IPS-11a (cell line): ENCODE measurements around the gene ASPHD2.

Source experiments
- H3K4me3 ChIP-seq: one replicate; pipeline ENCODE4 v1.5.1; 2013; ENCODE audit warnings: low read depth, low read length, control low read depth

ASPHD2 gene

DNA sequence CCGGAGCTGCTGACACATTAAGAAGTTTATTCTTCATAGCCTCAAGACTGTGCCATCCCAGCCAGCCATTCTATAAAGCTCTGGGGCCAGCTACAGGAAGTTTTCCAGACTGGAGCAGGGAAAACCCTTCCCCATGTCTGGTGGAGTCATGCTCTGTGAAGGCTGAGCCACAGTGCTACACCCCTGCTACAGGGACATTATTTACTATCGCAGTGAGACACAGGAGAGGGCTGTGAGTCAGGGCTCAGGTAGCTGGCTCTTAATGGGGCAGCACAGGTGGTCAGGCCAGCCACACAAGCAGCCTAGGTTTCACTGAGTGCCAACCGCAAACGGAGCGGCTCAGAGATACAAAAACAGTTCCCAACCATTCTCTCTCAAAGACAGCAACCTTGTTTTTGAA, 42.5 kb downstream of the ASPHD2 start:
- H3K4me3 ChIP-seq = no peak overlapping the region

DNA sequence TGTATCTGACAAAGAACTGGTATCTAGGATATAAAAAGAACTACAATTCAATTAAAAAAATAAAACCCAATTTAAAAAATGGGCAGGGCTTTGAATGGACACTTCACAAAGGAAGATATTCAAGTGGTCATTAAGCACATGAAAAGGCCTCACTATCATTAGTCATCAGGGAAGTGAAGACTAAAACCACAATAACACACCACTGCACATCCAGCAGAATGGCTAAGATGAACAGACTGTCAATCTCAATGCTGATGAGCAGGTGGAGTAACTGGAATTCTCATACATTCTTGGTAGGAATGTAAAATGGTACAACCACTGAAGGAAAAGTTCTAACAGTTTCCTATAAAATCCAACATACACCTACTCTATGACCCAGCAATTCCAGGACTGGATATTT, 45.6 kb downstream of the ASPHD2 start:
- H3K4me3 ChIP-seq = no peak overlapping the region

DNA sequence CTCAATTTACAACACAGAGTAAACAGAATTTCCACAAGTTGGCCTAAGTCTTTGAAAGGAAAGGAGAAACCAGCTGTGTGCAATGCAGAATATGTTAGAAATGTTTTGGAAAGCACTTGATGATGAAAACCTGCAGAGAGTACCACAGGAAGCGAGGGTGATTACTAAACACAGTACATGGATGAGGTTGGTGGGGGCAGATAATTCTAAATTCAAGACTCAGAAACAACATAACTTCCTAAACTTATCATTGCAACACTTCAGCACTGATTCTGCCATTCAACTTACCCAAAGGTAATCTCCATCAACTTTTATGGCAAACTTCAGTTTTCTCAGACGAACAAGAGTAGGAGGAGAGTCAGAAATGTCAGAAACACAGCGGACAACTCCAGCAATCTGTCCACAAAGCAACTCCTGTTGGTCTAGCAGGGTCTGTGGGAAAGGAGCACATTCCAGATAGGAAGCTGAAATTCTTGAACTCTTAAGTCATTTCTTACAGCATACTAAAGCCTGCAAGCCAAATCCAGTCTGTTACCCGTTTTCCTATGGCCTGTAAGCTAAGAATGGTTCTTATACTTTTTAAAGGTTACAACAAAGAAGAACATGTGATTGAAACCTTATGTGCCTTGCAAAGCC, 47.8 kb downstream of the ASPHD2 start:
- H3K4me3 ChIP-seq = no peak overlapping the region

DNA sequence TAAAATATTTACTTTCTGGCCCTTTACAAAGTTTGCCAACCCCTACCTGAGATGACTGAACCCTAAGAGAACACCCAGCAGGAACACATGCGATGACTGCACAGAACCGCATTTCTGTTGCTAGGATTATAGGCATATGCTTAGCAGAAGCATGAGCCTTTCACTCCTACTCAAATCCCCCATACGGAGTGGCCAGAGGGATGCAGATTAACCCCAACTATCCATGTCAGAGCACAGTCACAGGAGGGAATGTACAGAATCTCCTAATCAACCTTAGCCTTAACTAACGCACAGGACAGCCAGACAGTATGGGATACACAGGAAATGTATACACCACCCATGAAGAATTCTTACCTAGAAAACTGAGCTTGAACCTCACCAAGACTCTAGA, 48.3 kb downstream of the ASPHD2 start:
- no peak overlapping the region for H3K4me3 ChIP-seq

DNA sequence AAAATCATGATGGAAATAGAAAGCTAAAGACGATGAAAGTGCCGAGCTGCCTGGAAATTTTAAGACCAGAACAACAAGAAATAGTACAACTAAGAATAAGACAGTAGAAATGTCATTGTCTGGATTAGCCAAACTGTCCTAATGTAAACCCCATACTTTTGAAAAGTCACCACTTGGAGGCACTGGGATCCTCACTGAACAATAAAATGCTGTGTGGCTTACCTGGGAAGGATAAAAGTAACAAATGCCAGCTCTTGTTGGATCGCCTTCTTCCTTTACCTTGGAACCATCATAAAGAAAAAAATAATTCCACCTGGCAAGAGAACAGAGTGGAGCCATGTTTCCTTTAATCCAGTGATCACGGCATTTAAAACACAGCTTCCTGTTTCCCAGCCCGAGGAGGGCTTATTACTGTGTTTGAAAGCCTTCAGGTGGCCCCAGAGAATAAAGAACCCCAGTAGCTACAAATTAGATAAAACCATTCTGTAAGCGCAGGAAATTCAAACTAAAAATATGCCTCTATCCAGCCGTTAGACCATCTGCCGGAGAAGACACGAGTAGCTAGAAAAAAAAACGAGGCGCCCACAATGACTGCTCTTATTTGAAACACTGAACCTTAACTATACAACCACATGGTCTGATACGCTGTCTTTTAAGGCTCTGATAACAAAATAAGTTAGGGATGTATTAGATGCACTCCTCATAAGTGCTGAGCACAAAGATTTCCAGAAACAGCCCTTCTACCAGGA, 50.2 kb downstream of the ASPHD2 start:
- no peak overlapping the region for H3K4me3 ChIP-seq

DNA sequence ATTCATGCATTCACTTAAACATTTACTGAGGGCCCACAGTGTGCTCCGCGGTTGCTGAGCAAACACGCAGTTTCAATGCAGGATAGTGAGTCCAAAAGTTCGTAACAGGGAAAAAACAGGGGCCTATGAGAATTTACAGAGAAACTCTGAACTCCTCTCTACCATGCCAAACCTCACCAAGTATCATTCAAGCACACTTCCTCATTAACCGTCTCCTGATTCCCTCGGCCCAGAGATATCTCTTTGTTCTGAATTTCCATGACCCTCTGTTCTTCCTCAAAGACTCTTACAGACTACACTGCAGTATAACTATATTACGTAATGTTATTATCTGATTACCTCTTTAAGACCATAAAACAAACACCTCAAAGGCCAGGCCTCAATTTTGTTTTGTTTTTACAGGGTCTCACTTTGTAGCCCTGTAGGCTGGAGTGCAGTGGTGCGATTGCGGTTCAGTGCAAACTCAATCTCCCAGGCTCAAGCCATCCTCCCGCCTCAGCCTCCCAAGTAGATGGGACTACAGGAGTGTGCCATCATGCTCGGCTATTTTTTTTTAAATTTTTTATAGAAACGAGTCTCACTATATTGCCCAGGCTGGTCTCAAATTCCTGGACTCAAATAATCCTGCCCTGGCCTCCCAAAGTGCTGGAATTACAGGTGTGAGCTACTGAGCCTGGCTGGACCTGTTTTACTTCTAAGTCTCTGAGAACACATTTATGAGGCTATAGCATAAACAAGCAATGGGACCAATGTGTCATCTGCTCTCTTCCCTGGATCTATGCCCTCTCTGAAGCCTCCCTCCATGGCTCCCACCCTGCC, 50.9 kb downstream of the ASPHD2 start:
- no peak overlapping the region for H3K4me3 ChIP-seq

DNA sequence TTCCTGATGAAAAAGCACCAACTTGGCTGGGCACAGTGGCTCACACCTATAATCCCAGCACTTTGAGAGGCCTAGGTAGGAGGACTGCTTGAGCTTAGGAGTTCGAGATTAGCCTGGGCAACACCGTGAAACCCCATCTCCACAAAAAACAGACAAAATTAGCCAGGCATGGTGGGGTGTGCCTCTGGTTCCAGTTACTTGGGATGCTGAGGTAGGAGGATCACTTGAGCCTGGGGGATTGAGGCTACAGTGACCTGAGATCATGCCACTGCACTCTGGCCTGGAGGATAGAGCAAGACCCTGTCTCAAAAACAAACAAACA, 51.5 kb downstream of the ASPHD2 start:
- H3K4me3 ChIP-seq = no peak overlapping the region

DNA sequence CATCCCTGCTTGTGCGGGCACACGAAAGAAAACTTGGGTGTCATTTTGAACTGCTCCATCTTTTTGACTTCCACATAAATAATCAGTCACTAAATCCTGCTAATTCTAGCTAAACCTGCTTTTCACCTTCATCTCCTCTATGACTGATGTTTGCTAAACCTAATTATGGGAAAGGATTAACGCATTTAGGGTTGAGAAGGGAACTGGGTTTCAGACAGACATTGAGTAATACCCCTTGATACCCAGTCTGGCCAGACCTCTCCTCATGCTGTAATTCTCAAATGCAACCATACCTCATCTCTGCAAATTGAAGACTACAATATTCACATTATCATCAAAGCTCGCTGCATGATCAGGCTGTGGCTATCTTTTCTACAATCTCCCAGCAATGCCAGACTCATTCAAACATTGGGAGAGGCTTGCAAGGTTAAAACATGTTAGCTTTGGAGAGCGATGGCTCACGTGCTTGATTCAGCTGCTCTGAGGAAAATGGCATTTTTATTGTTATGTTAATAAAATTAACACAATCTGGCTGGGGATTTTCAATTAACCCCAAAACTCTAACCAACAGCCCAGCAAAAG, 52.1 kb downstream of the ASPHD2 start:
- no peak overlapping the region for H3K4me3 ChIP-seq

DNA sequence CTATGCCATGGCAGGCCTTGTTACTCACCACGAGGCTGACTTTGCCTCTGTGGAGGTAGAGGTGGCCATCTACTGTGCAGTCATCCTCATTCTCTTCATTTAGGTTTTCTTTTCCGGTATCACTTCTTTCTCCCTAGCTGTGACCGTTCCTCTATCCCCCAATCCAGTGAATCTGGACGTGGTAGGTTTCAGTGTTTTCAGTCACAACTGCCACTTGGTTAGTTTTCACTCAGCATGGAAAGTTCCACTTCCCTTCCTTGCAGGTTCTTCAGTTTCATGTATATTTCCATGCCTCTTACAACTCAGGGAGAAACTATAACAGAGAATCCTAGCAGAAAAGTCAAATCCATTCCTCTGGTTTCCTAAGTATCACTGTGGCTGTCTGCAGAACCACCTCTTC, 52.6 kb downstream of the ASPHD2 start:
- no peak overlapping the region for H3K4me3 ChIP-seq

DNA sequence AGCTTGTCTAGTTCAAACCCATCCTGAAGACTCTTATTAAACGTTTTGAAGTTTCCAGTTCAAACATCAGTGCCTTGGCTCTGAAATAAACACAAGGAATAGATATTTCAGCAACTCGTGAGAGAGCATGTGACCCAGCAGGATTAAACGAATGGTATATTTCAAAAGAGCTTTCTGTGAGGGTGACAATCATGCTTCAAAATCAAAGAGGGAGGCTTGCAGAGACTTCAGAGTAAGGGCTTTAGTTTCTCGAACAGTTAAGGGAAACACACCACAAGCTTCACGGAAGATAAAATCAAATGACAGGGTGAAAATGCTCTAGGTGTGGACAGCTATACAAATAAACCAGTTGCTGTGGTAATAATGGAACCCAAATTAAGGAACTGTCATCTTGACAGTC, 53.1 kb downstream of the ASPHD2 start:
- H3K4me3 ChIP-seq = no peak overlapping the region

DNA sequence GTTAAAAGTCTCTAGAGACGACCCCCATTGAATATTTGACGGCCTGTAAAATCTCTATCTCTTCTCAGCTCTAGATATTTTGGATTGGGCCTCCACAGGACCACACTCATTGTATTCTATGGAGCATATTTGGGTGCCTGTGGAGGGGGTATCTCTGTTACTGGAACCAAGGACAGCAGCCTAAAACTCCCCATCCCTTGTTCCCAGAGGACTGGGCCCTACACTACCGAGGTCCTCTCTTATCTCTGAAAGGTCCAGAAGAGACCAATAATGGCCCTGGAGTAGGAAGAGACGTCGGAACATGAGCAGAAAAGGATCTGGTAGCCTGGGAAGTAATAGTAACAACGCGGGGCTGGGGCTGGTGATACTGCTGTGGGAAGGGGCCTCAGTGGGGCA, 54.0 kb downstream of the ASPHD2 start:
- peak overlapping the region; percentile 98 for H3K4me3 ChIP-seq

DNA sequence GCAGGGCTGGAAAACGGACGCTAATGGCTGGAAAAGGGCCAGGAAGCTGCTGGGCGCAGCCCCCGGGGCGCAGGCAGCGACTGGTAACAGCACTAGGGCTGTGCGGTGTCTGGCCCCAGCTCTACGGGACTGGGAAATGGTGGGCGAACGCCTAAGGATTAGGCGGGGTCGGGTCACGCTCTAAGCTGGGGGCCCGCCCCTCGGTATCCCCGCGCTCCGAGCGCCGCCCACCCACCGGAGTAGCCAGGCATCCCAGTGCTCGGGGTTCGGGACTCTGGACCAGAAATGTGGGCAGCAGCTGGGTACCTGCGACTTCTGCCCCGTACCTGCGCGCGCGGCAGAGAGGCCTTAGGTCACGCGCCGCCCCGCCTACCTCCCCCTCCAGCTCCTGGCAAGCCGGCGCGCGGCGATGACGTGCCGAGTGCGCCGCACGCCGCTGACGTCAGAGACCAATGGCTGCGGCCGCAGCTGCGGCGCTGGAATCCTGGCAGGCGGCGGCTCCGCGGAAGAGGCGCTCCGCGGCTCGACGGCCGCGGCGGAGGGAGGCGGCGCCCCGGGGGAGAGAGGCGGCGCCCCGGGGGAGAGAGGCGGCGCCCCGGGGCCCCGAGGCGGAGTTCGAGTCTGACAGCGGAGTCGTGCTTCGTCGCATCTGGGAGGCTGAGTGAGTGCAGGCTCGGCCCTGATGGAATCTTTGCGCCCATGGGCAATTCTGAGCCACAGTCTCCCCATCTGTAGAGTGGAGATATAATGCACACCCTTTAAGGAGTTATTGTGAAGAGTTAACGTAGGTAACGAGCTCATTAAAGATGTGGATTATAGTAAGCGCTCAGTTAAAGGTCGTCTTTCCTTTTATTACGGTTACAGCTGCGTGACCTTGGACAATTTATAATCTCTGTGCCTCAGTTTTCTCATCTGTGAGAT, 54.6 kb downstream of the ASPHD2 start, which contains the start of the genes HPS4 and SRRD:
HPS4 (minus strand) TSS at position 345 of the 921 bp plus-strand sequence. CDS start 2,021 bp downstream, outside the sequence.
SRRD (plus strand) TSS at position 439 of the 921 bp plus-strand sequence; CDS start at position 453, 14 bp downstream.
- H3K4me3 ChIP-seq = peak within 1 kb of the TSS; percentile 98

DNA sequence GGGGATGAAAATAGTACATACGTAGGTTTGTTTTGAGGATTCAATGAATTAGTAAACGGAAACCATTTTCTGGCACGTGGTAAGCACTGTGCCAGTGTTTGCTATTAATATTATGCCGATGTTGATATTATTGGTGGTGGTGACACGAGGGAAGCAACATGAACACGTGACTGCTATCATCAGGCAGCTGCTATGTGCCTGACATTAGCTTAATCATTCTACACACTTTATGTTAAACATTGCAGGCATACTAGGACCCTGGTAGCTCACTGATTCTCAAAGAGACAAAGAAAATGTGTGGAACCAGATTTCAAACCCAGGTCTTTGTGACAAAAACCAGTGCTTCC, 55.3 kb downstream of the ASPHD2 start:
- H3K4me3 ChIP-seq = peak overlapping the region; percentile 98

DNA sequence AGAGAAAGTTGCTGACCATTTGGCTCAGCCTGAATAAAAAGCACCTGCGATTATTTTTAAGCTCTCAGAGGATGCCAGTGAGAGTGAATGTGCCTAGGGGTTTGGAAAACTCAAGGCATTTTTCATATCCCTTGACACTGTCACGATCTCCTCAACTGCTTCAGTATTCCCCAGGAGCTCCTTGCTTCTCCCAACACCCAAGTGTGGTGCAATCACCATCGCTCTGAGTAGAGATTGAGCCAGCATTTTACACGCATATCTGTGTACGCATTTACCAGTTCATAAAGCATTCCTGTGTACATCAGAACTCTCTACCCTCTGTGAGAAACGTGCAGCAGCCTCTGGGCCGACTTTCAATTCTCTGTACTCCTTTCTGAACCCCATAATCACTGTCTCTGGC, 56.0 kb downstream of the ASPHD2 start:
- H3K4me3 ChIP-seq = no peak overlapping the region

DNA sequence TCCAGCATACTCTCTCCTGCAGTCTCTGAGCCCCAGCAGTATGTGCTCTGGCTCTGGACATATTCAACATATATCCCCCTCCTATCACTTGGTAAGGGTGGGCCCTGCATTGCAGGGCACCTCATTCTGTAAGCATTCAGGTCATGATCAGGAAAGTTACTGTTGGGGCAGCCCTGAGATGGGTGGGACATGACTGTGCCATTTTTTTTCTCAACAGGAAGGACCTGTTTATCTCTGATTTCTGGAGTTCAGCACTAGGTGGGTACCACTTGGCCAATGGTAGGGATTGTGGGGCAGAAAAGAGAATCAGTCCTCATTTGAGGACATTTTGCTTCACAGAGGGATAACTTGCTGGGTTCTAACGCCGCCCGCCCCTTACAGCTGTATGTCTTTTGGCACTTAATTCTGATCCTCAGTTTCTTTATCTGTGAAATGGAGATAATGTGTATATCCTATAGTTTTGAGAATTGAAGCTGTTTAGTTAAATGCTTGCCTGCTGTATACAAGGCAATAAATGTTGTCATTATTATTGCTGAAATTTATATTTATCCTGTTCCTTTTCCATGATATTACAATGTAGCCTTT, 56.8 kb downstream of the ASPHD2 start:
- H3K4me3 ChIP-seq = no peak overlapping the region

DNA sequence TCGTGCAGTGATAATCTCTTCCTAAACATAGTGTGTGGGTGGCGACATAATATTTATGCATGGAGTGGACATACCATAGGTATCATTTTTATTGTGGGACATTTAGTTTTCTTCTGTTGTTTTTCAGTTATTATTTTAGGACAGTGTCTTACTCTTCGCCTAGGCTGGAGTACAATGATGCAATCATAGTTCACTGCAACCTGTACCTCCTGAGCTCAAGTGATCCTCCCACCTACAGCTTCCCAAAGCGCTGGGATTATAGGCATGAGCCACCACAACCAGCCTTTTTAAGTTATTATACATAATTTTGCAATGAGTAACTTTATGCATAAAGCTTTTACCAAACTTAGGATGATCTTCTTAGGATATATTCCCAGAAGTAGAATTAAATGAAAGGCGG, 57.3 kb downstream of the ASPHD2 start:
- no peak overlapping the region for H3K4me3 ChIP-seq

DNA sequence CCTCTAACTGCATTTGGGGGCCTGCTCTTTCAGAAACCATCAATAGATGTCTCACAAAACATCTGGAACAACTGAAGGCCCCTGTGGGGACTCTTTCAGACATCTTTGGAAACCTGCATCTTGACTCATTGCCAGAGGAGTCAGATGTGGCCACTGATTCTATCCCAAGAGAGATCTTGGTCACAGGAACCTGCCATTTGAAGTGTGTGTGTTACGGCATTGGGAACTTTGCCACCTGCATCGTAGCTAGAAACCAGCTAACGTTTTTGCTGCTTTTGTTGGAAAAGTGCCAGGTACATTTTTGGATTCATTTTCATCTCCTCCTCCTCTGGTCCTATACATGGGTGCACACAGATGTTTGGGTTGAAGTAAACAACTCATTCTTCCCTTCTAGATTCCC, 58.9 kb downstream of the ASPHD2 start:
- H3K4me3 ChIP-seq = no peak overlapping the region

DNA sequence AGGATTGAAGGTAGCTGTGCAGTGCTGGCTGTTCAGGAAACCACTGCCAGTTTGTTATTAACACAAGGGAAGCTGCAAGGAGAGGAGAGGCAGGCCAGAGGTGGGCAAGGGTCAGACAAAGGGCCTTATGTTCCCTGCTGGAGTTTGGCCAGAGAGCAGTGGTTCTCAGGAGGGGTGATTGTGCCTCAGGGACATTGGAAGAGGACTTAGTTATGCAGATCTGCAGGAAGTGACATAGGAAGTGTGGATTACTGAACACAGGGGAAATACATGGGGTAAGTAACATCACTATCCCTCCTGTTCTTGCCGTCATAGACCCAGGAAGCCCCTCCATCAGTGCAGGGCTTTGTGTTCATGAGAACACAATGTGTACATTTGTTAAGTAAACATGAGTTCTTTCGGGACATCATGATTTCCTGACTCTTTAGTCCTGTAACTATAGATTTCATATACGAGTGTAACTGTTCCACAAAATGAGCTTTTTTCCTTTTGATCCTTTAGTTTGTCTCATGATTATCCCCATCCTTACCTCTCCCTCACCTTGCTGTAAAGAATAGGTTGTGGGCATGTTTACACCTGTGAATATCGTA, 60.5 kb downstream of the ASPHD2 start:
- H3K4me3 ChIP-seq = no peak overlapping the region

DNA sequence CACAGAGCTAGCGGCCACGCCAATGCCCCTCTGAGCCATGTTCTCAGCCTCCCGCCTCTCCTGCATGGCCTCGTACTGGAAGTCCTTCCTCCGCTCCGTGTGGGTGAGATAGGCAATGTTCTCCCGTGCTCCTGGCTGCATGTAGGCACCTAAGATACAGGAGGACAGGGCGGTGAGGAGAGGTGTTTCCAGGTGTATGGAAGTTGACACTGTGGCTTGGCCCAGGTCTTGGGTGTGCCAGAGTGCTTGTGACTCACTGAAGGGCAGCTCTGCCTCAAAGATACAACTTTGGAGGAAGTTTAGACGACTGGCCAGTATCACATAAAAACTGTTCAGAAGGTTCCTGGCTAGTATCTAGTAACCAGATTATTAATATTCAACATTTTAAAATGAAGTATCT, 63.2 kb downstream of the ASPHD2 start:
- H3K4me3 ChIP-seq = no peak overlapping the region

DNA sequence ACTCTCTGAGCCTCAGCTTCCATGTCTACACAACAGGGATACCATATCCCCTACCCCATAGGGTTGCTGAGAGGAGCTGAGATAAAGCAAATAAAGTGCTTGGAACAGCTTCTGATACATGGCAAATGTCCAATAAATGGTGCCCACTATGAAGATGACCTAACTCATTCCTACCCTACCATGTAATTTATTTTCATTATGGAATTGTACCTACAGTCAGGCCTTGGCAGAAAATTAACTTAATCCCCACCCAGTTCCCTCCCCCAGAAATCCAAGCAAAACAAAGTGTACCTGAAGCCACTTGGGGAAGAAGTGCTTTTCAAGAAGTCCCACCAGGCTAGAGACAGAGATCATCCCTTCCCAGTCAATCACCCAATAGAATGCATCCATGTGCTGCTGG, 65.4 kb downstream of the ASPHD2 start:
- H3K4me3 ChIP-seq = no peak overlapping the region
